ENCODE results near the gene ZNF829. TPM values are rescaled to one million over a fixed set of nuclear protein-coding genes. Genes with fewer than 3 reads are reported as not detected.

ZNF829 gene
- 0.58 and 0.66 TPM in 2 replicates for total RNA-seq (2013; cell fraction: nucleolus; rRNA removed)
- total RNA-seq (2014; rRNA removed): 0.34 and 0.54 TPM in 2 replicates
- total RNA-seq (2014; rRNA removed; fragmentation: Illumina TruSeq; extraction: Trizol): 0.60 and 0.63 TPM in 2 replicates
- 0.23 and 0.32 TPM in 2 replicates for total RNA-seq (2021)
- polyA plus RNA-seq (2011; ENCODE audit: low read depth): 0.84 TPM
- 0.08 and 0.12 TPM in 2 replicates for polyA plus RNA-seq (2011; rRNA removed)
- 0.03 and 0.10 TPM in 2 replicates for polyA plus RNA-seq (2011; cell fraction: cytosol; rRNA removed)
- 0.04 and 0.07 TPM in 2 replicates for polyA plus RNA-seq (2011; cell fraction: nucleus; rRNA removed)
- 1.1 and 1.4 TPM in 2 replicates for polyA plus RNA-seq (2012)
- polyA plus RNA-seq (2014; fragmentation: Illumina TruSeq; extraction: Trizol): 0.40 and 0.57 TPM in 2 replicates
- polyA plus RNA-seq (2014; fragmentation: Nextera tagmentation; extraction: Ambion mirVana): under 1 TPM; 0.21 to 0.26 TPM
- polyA plus RNA-seq (2014; rRNA removed): 0.18 and 0.19 TPM in 2 replicates
- under 1 TPM; 0.13 to 0.14 TPM for polyA plus RNA-seq (2016; fragmentation: Nextera tagmentation; extraction: Ambion mirVana)
- polyA minus RNA-seq (2011; rRNA and poly(A)+ RNA removed): 0.07 and 0.10 TPM in 2 replicates
- not detected in 2 replicates for polyA minus RNA-seq (2011; cell fraction: cytosol; rRNA and poly(A)+ RNA removed)
- polyA minus RNA-seq (2011; cell fraction: nucleus; rRNA and poly(A)+ RNA removed): 0.10 and 0.12 TPM in 2 replicates
- percentile 38 among the genes with signal in this experiment for Bru-seq, nascent RNA
- BruChase-seq, experiment 1, labeled RNA remaining after a 6-hour chase: percentile 33 among the genes with signal in this experiment
- BruChase-seq, experiment 2, labeled RNA remaining after a 2-hour chase: percentile 38 among the genes with signal in this experiment
- long read RNA-seq, experiment 1: 0 reads
- long read RNA-seq, experiment 2: 0 reads

DNA sequence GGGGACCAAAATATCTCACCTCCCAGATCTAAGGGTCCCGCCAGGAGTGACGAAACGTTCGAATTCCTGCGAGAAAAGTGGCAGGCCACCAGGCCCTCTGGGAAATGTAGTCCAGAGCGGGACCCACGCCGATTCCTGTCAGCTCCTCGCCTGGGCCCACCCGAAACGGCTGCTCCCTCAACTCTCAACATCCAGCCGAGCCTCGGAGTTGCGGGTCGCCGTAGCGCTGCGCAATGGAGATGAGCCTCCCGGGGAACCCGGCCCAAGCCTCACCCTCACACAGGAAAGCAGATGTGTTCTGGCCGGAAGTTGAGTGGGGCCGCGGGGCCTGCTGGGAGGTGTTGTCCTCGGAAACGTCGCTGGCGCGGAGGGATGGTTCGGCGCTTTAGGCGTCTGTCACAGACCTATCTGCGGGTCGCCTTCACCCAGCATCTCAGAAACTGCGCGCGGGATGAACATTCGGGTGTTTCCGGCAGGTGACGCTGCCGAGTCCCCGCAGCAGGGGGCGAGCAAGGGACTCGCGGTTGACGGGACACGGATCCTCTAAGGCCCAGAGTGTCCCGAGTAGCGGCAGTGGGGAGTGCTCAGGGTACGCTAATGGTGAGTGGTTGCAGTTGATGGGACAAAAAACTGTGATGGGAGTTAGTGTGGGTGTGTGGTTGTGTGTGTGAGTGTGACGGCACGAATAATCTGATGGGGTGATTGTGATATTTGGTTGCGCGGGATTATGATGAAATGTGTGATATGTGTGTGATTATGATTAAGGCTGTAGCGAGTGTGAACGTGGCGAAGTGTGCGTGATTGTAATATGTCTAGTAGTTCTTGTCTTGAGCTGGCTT lies at the start of gene ZNF829, which contains the start of gene ZNF568:
ZNF829 (minus strand) TSS at position 300 of the 839 bp plus-strand sequence. CDS start 1,124 bp downstream, outside the sequence.
ZNF568 (plus strand) TSS at position 341 of the 839 bp plus-strand sequence. CDS start 6,439 bp downstream, outside the sequence.
- Histone ChIP-seq H3K27ac (ENCODE audit: control insufficient read depth, insufficient read depth) (peak within 1 kb of the TSS; percentile 89), H4K20me1 (ENCODE audit: control insufficient read depth, insufficient read depth) (no peaks in the 10 kb centered on the region), H3K27me3 (replicated peaks in 1 of 2; ENCODE audit: control insufficient read depth in 2 of 2, insufficient read depth in 2 of 2, low read length in 1 of 2) (no peaks in the 10 kb centered on the region), H2AFZ (ENCODE audit: control insufficient read depth, low read depth, low read length) (peak within 1 kb of the TSS; percentile 78), H3K79me2 (ENCODE audit: control insufficient read depth, insufficient read depth, low read length) (no peaks in the 10 kb centered on the region), H3K4me3 (peak within 1 kb of the TSS; percentile 84), H3K36me3 (ENCODE audit: control insufficient read depth in 2 of 2, insufficient read depth in 2 of 2, low read length in 1 of 2) (no peaks in the 10 kb centered on the region), H3K4me2 (ENCODE audit: control insufficient read depth, insufficient read depth) (peak within 1 kb of the TSS; percentile 75), H3K9me3 (replicated peaks; ENCODE audit: control insufficient read depth, insufficient read depth, low read length) (peaks cover 6% of the 10 kb centered on the region; the same call in 2 of the 3 replicates), H3K9ac (ENCODE audit: control insufficient read depth, insufficient read depth, low read length) (peak within 1 kb of the TSS; percentile 72), H3K4me1 (ENCODE audit: control insufficient read depth, insufficient read depth, low read length) (no peaks in the 10 kb centered on the region)
- FAIRE-seq (peak; percentile 62), DNase-seq (ENCODE audit: low read depth, low spot score) (peak; percentile 48), ATAC-seq (peak; percentile 46)
- under 1% methylated on average over 57 of the region's 57 CpGs for WGBS (ENCODE audit: insufficient coverage, insufficient replicate concordance, low lambda C conversion rate, missing lambda C conversion rate)
- in situ Hi-C loops (cut with MboI) (no loop called here), intact Hi-C loops (cut with micrococcal nuclease; ENCODE audit: unreplicated experiment) (no loop called here)
- TSS peak; percentile 64 for BruUV-seq (replicated peaks)
- ChIA-PET POLR2A (no interaction called here), SMC1A (ENCODE audit: uncharacterized antibody, unreplicated experiment) (no interaction called here), RAD21 (ENCODE audit: unreplicated experiment) (no interaction called here), CTCF (no interaction called here)
- TF ChIP-seq, protein P1, sequence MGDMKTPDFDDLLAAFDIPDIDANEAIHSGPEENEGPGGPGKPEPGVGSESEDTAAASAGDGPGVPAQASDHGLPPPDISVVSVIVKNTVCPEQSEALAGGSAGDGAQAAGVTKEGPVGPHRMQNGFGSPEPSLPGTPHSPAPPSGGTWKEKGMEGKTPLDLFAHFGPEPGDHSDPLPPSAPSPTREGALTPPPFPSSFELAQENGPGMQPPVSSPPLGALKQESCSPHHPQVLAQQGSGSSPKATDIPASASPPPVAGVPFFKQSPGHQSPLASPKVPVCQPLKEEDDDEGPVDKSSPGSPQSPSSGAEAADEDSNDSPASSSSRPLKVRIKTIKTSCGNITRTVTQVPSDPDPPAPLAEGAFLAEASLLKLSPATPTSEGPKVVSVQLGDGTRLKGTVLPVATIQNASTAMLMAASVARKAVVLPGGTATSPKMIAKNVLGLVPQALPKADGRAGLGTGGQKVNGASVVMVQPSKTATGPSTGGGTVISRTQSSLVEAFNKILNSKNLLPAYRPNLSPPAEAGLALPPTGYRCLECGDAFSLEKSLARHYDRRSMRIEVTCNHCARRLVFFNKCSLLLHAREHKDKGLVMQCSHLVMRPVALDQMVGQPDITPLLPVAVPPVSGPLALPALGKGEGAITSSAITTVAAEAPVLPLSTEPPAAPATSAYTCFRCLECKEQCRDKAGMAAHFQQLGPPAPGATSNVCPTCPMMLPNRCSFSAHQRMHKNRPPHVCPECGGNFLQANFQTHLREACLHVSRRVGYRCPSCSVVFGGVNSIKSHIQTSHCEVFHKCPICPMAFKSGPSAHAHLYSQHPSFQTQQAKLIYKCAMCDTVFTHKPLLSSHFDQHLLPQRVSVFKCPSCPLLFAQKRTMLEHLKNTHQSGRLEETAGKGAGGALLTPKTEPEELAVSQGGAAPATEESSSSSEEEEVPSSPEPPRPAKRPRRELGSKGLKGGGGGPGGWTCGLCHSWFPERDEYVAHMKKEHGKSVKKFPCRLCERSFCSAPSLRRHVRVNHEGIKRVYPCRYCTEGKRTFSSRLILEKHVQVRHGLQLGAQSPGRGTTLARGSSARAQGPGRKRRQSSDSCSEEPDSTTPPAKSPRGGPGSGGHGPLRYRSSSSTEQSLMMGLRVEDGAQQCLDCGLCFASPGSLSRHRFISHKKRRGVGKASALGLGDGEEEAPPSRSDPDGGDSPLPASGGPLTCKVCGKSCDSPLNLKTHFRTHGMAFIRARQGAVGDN (IDR thresholded peaks at IDR 0.05): no peak
- TF ChIP-seq TAF1 (IDR thresholded peaks at IDR 0.05; ENCODE audit: borderline replicate concordance, low read depth, low read length): no peak
- TF ChIP-seq POU2F2 (IDR thresholded peaks at IDR 0.05; ENCODE audit: borderline replicate concordance, low read depth, low read length): 0 out of 3 replicates have a peak, but pooled peaks have one; percentile 30
- no peak for TF ChIP-seq ETV6 (conservative IDR thresholded peaks at IDR 0.05 in 1 of 2, IDR thresholded peaks at IDR 0.05 in 1 of 2; ENCODE audit: borderline replicate concordance in 1 of 2, low read depth in 1 of 2)
- TF ChIP-seq, protein P2, sequence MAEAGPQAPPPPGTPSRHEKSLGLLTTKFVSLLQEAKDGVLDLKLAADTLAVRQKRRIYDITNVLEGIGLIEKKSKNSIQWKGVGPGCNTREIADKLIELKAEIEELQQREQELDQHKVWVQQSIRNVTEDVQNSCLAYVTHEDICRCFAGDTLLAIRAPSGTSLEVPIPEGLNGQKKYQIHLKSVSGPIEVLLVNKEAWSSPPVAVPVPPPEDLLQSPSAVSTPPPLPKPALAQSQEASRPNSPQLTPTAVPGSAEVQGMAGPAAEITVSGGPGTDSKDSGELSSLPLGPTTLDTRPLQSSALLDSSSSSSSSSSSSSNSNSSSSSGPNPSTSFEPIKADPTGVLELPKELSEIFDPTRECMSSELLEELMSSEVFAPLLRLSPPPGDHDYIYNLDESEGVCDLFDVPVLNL (IDR thresholded peaks at IDR 0.05; ENCODE audit: low read depth, low read length): 0 out of 2 replicates have a peak, but pooled peaks have one; percentile 23
- peak; percentile 62 for TF ChIP-seq HCFC1 (IDR thresholded peaks at IDR 0.05; ENCODE audit: low read length)
- TF ChIP-seq, protein P3, sequence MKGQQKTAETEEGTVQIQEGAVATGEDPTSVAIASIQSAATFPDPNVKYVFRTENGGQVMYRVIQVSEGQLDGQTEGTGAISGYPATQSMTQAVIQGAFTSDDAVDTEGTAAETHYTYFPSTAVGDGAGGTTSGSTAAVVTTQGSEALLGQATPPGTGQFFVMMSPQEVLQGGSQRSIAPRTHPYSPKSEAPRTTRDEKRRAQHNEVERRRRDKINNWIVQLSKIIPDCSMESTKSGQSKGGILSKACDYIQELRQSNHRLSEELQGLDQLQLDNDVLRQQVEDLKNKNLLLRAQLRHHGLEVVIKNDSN (IDR thresholded peaks at IDR 0.05; ENCODE audit: borderline replicate concordance, extremely low read length, insufficient read depth, low read depth, low read length): peak; percentile 24
- TF ChIP-seq GABPA (IDR thresholded peaks at IDR 0.05; ENCODE audit: low read depth): peak; percentile 86
- peak; percentile 76 for TF ChIP-seq CREB1 (IDR thresholded peaks at IDR 0.05; ENCODE audit: low read depth)
- no peak for TF ChIP-seq HDAC2 (IDR thresholded peaks at IDR 0.05)
- TF ChIP-seq ZSCAN29 (IDR thresholded peaks at IDR 0.05): no peak
- no peak for TF ChIP-seq TCF7 (IDR thresholded peaks at IDR 0.05; ENCODE audit: borderline replicate concordance)
- no peak; the same call in 1 of the 2 replicates for TF ChIP-seq RAD21 (IDR thresholded peaks at IDR 0.05; ENCODE audit: insufficient read depth, low read depth, low read length)
- no peak for TF ChIP-seq TBL1XR1 (IDR thresholded peaks at IDR 0.05; ENCODE audit: low read depth, low read length)

Data from GM12878 (cell line).